Kasumi-1 (cell line): ENCODE measurements around the gene VMP1.
A peak's percentile ranks its signal among the peaks of the same experiment; 100 is the strongest.

Experiments
- DNase-seq, 2 experiments: peaks; one replicate each; lab custom pipeline; 2025; lab: John Stamatoyannopoulos, UW

VMP1 gene

DNA sequence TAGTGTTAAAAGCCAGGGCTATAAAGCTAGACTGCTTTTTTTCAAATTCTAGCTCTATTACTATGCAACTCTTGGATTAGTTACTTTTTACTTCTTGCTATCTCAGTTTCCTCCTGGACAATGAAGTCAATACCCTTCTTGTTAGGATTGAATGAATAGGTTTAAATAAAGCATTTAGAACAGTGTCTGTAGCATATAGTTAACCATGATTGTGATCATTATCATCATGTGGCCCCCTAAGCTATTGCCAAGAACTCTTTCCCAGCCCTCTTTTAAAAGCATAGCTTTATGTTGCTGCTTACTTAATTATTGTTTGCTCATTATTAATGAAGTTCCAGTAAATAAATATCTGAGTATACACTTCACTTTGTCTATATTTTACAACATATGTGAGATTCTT, 4.5 kb downstream of the VMP1 start:
- no peak for DNase-seq

DNA sequence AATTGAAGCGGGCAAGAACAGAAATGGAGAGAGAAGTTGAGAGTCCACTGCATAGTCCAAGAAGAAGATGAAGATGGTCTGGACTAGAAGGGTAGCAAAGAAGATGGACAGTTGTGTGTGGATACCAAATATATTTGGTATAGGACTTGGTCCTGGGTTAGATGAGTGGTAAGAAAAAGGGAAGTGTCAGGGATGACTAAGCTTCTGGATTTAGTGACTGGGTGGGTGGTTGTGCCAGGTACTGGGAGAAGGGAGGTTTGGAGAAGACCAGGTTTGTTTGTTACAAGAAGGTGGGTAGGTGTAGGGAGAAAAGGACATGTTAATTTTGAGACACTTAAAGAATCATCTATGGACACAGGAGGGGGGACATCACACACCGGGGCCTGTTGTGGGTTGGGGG, 5.4 kb downstream of the VMP1 start:
- peak; percentile 70 to 80 for DNase-seq

DNA sequence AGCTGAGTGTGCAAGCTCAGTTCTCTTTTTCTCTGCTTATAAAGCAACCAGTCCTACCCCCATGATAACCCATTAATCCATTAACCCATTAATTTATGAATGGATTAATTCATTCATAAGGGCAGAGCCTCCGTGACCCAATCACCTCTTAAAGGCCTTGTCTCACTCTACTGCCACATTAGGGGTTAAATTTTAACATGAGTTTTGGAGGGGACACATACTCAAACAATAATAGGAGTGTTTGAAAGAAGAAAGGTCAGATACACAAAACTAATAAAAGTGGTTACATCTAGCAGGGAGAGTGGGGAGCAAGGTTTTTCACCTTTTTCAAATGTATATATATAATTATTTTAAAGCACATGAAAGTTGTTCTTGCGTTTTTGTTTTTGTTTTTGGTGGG, 6.8 kb downstream of the VMP1 start:
- no peak for DNase-seq

DNA sequence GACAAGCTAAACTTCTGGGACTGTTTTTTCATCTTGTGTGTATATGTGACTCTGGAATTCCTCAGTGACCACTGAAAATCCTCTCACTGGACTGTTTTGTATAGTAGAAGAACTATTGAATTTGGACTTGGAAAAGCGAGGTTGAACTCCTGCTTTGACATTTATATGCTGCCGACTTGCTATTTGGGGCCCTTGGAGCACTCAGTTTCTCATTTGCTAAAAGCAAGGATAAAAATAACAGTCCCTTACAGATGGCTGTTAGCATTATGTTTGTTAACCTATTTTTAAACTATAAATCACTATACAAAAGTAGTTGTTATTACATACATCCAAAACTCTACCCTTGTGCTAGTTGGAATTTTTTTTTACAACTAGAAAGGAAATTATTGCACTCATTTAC, 9.0 kb downstream of the VMP1 start:
- DNase-seq = no peak

DNA sequence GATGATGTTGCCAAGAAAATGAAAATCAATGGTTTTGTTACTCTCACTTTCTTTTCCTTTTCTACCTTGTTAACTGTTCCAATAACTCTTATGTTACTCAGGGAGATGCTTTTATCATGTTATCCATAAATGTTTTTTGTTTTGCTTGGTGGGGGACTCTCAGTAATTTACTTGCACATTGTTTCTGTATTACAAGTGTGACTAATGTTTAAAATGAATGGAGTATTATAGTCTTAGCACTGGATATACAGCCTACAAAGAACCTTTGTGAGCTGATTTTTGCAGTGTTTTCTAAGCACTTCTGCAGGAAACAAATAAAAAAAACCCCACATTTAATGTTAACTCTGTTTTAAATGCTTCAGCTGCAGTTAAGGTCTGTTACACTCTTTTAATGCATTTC, 12.1 kb downstream of the VMP1 start:
- DNase-seq = no peak

DNA sequence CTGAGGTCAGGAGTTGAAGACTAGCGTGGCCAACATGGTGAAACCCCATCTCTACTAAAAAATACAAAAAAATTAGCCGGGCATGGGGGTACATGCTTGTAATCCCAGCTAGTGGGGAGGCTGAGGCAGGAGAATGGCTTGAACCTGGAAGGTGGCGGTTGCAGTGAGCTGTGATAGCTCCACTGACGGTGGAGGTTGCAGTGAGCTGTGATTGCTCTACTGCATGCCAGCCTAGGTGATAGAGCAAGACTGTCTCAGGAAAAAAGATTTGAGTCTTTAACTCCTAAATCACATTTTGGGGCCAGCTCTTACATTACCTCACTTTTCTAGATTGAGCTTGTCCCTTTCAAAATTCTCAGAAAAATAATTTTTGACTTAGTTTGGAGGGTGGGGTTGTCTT, 15.2 kb downstream of the VMP1 start:
- no peak for DNase-seq

DNA sequence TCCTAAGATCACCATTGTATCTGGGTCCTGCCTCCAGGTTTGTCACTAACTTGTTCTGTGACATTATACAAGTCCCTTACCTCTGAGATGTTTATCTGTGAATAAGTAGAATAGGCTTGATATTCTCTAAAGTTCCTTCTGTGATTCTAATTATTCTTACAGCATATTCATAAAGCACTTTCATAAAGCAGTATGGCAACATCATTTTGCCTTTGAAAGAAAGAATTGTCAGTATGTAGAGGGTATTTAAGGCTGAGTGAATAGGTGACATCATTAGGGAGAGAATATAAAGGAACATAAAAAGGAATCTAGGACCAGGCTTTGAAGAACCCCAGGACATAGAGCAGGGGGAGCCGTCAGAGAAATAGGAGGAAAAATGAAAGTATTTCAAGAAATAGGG, 15.6 kb downstream of the VMP1 start:
- no peak for DNase-seq

DNA sequence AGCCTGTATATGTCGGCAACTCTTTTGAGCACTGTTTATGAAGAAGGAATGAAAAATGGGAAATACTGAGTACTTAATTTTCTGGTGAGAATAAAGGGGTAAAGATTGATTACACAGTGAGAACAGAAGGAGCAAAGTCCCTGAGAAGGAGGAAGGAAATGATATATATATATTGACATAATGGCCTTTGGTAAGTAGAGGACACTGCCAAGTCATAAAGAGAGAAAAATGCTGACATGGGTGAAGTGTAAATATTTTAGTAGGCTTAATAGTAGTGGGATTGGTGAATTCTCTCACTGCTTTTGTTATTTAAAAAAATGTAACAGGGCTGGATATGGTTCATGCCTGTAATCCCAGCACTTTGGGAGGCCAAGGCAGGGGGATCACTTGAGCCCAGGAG, 16.2 kb downstream of the VMP1 start:
- no peak for DNase-seq

DNA sequence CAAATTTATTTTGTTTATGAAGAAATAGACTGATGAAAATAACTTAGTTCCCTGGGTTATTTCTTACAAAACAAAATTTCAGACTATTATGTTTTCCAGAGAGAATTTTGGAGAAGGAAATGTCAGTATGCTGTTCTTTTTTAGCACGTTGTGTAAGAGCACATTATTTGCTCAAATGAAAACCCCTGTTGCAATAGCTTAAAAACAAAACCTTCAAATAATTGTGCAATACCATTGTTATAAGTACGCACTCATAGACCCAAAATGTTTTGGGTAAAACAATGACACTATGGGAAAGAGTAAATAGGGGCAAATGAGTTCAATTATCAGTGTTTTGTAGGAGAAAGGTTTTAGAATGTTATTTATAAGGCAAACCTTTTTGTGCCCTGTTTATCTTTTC, 18.2 kb downstream of the VMP1 start:
- peak; percentile 39 to 50 for DNase-seq

DNA sequence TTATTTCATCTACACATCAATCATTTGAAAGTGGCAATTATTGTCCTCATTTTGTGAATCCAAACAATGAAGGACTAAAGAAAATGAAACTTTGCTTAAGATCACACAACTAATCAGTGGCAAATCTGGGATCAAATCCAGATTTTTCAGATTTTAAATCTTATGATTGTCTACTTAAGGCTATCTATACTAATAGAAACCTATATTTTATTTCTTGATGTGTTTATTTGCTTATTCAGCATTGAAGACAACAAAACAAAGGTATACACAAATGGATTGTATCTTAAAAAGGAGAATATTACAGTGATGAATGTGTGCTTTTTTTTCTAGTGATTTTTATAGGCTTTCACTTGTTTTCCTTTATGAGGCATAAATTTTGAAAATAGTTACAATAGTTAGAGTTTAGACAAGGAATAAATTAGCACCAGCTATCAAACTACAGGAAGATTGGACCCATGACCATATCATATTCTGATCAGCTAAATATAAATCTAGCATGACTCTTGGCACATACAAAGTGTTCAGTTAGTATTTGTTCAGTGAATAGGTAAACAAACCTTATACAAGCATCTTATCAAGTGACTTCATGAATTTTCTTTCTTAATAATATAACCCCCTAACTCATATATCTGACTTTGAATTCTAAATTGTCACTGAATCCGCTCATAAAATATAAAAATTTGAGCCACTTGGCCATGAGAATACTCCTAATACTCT, 20.5 kb downstream of the VMP1 start:
- DNase-seq = no peak

DNA sequence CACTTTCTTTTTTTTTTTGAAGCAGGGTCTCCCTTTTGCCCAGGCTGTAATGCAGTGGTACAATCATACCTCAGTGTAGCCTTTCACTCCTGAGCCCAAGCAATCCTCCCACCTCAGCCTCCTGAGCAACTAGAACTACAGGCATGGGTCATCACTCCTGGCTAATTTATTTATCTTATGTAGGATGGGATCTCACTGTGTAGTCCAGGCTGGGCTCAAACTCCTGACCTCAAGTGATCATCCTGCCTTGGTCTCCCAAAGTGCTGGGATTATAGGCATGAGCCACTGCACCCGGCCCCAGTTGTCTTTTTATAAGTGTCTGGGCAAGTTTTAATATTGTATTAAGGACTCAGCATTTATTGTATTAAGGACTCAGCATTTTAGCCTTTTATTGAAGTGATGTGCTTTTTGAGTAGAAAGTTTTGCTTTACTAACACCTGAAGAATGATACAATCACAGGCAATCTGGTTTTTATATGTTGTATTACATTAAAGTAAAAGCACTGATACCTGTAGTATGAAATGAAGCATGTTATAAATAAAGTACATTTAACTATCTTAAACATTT, 22.9 kb downstream of the VMP1 start:
- no peak for DNase-seq

DNA sequence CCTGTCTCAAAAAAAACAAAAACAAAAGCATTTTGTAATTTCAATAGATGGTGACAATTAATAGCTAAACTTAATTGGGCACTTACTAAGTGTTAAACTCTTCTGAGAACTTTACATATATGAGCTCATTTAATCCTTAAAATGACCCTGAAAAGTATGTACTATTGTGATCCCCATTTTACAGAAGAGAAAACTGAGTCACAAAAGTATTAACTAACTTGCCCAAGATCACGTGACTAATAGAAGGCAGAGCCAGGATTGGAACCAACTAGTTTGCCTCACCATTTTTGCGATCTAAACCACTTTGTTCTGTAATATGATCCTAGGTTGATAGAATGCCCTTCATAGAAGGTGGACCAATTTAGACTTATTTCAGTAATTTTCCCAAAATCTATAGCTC, 26.2 kb downstream of the VMP1 start:
- DNase-seq = no peak

DNA sequence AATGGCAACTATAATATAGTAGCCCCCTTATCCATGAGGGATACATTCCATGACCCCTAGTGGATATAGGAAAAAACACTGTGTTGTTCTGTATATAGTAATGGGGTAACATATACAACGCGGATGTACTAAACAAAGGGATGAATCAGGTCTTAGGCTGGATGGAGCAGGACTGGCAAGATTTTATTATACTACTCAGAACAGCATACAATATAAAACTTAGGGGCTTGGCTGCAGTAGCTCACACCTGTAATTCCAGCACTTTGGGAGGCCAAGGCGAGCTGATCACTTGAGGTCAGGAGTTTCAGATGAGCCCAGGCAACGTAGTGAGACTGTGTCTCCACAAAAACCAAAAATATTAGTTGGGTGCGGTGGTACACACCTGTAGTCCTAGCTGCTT, 26.8 kb downstream of the VMP1 start:
- DNase-seq = no peak

DNA sequence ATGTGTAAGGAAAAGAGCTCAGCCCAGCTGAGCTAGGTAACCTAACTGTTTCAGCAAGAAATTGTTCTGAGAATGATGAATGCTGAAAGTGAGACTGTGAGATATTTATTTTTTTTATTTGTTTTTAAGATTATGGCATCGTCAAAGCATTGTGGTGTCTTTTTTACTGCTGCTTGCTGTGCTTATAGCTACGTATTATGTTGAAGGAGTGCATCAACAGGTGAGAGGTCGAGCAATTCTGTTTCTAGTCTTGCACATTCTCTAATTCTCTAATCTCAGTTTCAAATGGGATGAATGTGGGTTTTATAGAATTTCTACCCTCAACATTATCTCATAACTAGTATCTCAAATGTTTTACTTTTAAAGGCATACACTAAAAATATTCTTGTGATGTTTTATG, 29.9 kb downstream of the VMP1 start:
- no peak for DNase-seq

DNA sequence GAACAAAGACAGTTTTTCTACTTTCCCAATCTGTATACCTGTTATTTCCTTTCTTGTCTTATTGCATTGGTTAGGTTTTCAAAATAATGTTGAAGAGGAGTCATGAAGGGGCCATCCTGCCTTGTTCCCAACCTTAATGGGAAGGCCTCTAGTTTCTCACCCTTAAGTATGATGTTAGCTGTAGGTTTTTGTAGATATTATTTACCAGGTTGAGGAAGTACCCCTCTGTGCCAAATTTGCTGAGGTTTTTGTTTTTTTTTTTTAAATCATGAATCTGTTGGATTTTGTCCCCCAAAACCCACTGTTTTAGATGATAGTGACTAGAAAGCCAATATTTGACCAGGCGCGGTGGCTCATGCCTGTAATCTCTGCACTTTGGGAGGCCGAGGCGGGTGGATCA, 36.4 kb downstream of the VMP1 start:
- no peak for DNase-seq

DNA sequence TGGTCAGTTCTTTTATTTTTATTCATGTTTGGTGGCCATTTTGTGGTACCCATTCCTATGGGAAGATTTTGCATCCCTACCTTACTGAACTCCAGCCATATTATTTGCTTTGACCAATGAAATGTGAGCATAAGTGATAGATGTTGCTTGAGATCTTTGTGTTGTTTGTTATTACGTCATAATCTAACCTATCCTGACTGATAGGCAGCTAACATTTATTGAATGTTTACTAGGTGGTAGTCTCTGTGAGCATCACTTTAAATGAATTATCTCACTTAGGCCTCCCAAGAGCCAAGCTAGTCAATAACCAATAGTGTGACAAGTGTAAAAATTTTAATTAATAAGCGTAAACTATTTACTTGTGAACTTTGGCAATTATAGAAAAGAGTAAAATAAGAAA, 37.6 kb downstream of the VMP1 start:
- DNase-seq = no peak

DNA sequence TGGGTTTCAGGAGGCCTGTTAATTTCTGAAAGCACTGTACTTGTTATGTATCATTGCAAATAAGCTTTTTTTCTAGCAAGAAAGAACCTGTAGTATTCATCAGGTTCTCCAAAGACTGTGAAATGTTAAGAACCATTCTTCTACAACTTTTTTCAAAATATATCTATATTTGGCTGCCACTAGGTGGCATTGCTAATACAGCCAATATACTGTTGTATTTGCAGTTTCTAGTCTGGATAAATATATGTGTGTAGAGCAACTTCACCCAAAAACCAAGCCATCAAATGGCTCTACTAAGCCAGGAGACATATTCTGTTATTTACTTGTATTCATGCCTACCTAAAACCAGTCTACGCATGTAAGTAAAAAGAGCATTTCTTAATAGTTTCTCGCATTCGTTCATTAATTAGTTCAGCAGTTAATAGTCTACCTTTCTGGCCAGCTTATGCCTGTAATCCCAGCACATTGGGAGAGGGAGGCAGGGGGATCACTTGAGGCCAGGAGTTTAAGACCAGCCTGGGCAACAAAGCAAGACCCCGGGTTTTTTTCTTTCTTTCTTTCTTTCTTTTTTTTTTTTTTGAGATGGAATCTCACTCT, 39.5 kb downstream of the VMP1 start:
- peak; percentile 59 to 82 for DNase-seq

DNA sequence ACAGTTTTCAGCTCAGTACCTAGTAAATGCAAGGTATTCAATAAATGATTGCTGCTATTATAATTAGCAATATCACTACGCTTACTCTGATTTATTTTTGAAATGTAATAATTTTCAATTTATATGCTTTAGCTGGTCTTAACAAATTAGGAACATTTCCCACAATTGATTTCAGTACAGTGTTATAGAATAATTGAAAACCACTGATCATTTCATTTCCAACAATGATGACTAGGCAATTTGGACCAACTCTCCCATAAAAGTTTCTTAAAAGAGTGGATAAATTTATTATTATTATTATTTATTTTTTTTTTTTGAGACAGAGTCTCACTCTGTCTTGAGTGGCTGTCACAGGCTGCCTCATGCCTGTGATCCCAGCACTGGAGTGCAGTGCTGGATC, 41.1 kb downstream of the VMP1 start:
- DNase-seq = no peak

DNA sequence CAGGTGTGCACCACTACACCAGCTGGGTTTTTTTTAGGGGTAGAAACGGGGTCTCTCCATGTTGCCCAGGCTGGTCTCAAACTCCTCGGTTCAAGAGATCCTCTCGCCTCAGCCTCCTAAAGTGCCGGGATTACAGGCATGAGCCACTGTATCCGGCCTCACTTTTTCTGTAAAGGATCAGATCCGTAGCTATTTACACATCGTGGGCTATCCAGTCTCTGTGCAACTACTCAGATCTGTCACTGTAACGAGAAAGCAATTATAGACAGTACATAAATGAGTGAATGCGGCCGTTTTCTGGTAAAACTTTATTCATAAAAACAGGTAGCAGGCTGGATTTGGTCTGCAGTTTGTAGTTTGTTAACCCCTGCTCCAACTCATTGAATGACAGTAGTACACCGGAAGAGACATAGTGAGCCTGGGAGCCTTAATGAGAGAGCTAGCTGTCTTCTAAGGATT, 44.5 kb downstream of the VMP1 start:
- DNase-seq = no peak

DNA sequence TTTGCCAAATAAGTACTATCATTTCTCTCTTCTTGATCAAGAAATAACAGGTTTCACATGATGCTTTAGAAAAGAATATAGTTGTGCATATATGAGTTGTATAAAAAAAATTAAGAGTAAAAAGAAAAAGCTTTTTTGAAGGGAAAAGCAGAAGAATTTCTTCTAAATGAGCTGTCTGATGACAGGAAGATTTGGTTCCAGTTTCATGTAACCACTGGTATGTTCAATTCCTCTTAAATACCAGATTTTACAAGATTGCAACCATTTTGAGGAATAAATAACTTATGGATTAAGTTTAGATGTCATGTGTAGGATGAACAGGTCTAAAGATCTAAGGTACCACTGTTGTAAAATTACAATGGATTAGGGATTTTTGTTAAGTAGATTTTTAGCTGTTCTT, 45.0 kb downstream of the VMP1 start:
- DNase-seq = no peak

DNA sequence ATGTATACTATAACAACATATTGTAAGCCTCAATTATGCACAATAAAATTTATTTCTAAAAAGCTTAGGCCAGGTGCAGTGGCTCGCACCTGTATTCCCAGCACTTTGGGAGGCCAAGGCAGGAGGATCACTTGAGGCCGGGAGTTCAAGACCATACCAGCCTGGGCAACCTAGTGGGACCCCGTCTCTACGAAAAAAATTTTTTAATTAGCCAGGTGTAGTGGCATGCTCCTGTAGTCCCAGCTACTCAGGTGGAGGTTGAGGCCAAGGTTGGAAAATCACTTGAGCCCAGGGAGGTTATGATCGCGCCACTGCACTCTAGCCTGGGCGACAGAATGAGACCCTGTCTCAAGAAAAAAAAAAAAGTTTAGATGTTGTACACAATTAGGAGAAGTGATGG, 45.5 kb downstream of the VMP1 start:
- DNase-seq = no peak

DNA sequence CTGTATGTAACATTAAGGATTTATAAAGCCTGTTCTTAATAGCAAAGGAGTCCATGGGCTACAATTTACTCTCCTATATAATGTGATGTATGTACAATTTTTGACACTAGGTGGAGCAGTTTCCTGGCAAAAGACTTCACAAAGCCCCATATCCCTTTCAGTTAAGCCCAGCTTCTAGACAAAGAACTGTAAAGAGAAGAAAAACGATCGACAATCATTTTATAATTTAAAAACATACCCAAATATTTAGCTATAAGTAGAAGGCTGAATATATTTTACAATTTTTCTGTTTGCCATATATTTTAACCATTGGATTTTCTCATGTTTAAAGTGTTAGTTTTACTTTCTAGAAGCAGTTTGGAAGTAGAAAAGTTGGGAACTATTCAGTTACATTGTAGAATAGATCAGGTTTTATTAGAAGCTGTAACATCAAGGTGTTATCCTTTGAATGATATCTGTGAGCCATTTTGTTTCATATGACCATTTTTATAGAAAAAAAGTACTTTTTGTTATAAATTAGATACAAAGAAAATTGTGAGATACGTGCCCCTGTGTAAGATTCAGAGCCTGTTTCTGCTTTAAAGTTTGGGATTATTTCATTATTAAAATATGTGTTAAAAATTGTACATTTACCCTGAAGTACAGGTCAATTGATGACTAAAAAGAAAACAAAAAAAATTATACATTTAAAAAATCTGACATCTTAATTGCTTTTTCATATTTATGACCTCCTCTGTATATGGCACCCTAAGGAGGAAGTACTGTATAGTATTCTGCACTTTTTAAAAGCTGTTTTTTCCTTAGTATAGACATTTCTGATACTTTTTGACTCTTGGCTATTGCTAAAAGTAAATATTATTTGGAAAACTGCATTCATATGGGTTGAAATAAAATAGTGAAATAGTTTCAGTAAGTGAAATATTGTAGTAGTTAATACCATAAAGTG, 46.3 kb downstream of the VMP1 start:
- peak; percentile 94 to 98 for DNase-seq

DNA sequence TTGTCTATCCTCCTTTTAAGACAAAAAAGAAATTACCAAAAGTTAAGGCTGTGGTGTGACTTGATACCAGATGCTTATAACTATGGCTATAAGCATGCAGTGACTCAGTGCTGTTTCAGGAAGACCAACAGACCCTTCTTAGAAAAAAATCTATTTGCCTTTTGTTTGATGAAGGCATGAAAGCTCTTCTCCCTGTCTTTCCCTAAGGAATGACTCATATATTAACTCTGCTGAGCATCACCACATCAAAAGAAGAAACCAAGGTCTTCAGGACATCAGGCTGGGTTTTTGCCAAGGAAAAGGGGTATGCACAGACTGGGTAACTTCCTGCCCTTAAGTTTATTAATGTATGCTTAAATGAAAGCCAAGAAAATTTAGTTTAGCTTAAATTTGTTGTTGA, 47.1 kb downstream of the VMP1 start:
- no peak for DNase-seq
